Measurements from ENCODE around the gene ZNF773. TPM values are rescaled to one million over a fixed set of nuclear protein-coding genes. Genes with fewer than 3 reads are reported as not detected.

ZNF773 gene
- total RNA-seq, 1 donor from 2014 or later: 4.6 TPM

DNA sequence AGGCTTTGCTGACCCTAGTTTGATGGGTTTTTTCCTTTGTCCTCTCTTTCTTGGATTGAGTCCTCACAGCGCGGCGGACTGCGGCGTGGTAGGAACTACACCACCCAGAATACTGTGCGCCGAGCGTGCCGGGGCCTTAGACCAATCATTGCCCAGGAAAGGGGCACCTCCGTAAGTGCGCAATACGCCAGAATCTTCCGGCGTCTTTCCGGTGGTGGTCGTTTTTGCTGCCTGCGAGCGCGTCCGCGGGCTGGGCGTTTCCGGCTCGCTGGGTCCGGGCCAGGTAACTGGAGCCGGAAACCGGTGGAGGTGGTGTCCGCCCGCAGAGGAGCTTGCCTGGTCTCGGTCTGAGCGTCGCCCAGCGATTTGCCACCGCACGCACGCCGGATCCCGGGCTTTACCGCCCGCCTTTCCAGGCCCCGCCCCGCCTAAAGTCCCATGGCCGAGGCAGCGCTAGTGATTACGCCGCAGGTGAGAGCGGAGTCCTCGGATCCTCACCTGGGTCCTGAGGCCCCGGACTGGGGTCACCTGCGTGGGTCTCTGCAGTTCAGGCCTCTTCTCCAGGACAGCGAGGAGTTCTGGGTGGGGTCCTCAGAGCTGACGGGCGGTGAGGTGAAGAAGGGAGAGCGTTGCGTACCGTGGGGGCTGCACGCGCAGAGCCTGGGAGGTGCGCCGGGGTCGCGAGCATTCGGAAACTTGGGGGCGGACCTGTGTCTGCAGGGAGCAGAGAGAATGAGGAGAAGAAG, 27.6 kb downstream of the ZNF773 start, which contains the start of gene ZNF549:
Gene ZNF549, plus strand, starts transcription at position 221 of the 746 bp plus-strand sequence. Its CDS starts 218 bp downstream, at position 439.
- TF ChIP-seq, protein P1, sequence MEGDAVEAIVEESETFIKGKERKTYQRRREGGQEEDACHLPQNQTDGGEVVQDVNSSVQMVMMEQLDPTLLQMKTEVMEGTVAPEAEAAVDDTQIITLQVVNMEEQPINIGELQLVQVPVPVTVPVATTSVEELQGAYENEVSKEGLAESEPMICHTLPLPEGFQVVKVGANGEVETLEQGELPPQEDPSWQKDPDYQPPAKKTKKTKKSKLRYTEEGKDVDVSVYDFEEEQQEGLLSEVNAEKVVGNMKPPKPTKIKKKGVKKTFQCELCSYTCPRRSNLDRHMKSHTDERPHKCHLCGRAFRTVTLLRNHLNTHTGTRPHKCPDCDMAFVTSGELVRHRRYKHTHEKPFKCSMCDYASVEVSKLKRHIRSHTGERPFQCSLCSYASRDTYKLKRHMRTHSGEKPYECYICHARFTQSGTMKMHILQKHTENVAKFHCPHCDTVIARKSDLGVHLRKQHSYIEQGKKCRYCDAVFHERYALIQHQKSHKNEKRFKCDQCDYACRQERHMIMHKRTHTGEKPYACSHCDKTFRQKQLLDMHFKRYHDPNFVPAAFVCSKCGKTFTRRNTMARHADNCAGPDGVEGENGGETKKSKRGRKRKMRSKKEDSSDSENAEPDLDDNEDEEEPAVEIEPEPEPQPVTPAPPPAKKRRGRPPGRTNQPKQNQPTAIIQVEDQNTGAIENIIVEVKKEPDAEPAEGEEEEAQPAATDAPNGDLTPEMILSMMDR (conservative IDR thresholded peaks at IDR 0.05; ENCODE audit: low read depth, low read length): no peak
- peak within 1 kb of the TSS; percentile 99 for H3K4me3 ChIP-seq (ENCODE audit: low read depth, low read length)
- peak; percentile 43 for DNase-seq (ENCODE audit: low read depth)

DNA sequence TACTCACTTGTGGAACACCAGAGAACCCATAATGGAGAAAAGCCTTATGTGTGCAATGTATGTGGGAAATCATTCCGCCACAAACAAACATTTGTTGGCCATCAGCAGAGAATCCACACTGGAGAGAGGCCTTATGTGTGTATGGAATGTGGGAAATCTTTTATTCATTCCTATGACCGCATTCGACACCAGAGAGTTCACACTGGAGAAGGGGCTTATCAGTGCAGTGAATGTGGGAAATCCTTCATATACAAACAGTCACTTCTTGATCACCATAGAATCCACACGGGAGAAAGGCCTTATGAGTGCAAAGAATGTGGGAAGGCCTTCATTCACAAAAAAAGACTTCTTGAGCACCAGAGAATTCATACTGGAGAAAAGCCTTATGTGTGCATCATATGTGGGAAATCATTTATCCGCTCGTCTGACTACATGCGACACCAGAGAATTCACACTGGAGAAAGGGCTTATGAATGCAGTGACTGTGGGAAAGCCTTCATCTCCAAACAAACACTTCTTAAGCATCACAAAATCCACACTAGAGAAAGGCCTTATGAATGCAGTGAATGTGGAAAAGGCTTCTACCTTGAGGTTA, 38.3 kb downstream of the ZNF773 start:
- TF ChIP-seq, protein P1 (conservative IDR thresholded peaks at IDR 0.05; ENCODE audit: low read depth, low read length): no peak
- no peak for DNase-seq (ENCODE audit: low read depth)
- no peak overlapping the region for H3K4me3 ChIP-seq (ENCODE audit: low read depth, low read length)

DNA sequence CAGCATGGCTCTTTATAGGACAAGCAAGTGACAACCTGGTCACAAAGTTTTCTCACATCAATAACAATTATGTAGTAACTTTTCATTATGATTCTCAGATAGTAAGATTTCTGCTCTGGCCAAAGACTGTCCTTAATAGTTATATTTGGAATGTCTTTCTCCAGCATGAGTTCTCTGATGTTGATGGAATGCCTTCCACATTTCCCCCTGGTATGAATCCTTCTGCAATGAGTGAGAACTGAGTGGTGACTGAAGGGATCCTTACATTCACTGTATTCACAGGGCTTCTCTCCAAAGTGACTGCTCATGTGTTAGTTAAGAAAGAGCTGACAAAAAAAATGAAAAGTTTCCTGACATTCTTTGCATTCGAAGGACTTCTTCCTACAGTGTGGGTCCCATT, 46.8 kb downstream of the ZNF773 start:
- TF ChIP-seq, protein P1 (conservative IDR thresholded peaks at IDR 0.05; ENCODE audit: low read depth, low read length): no peak
- H3K4me3 ChIP-seq (ENCODE audit: low read depth, low read length): no peak overlapping the region
- no peak for DNase-seq (ENCODE audit: low read depth)

DNA sequence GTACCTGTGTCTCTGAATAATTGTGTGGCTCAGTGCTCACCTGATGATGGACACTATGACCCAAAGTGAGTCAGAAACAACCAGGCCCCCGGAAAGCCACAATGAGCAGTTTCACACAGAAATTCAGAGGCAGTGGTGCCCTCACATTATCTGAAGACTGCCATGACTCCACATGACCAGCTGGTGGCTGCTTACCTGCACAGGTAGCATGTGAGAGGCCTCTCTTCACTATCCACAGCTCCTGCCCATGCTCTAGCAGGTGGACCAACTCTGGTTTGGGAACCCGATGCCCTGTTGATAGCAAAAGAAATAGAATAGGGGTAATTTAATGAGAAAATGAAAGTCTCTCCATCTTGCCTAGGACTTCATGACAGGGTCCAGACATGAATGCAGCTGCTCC, 52.7 kb downstream of the ZNF773 start:
- no peak for DNase-seq (ENCODE audit: low read depth)
- TF ChIP-seq, protein P1 (conservative IDR thresholded peaks at IDR 0.05; ENCODE audit: low read depth, low read length): no peak
- H3K4me3 ChIP-seq (ENCODE audit: low read depth, low read length): no peak overlapping the region

DNA sequence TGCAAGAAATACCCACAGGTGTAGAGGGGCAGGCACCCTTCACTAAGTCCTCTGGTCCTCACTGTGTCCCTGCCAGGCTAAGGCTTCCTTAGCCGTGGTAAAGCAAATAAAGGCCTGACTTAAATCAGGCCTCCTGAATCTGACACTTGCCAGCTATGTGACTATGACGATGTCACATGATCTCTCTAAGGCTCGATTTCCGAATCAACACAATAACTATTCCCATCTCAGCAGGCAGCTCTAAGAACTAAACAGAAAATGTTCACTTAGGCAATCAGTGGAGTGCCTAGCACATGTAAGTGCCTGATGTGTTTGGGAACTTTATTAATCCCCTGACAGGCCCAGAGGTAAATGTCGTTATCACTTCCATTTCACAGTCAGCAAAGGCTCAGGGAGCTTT, 57.9 kb downstream of the ZNF773 start:
- DNase-seq (ENCODE audit: low read depth): no peak
- TF ChIP-seq, protein P1 (conservative IDR thresholded peaks at IDR 0.05; ENCODE audit: low read depth, low read length): no peak
- no peak overlapping the region for H3K4me3 ChIP-seq (ENCODE audit: low read depth, low read length)

Other genes starting within 250 kb of the ZNF773 start
- gene ZNF460, start 219.5 kb upstream of the ZNF773 start, total RNA-seq: 17.0 and 30.3 TPM in 2 replicates
- gene ZNF543, start 179.5 kb upstream of the ZNF773 start, total RNA-seq: 4.2 and 5.7 TPM in 2 replicates
- 2.7 and 5.8 TPM in 2 replicates for gene ZNF304, start 148.7 kb upstream of the ZNF773 start, total RNA-seq
- 14.8 and 36.2 TPM in 2 replicates for gene TRAPPC2B, start 136.4 kb upstream of the ZNF773 start, total RNA-seq
- 1.3 and 3.4 TPM in 2 replicates for gene ZNF547, start 136.4 kb upstream of the ZNF773 start, total RNA-seq
- 4.7 and 6.1 TPM in 2 replicates for gene ZNF548, start 110.1 kb upstream of the ZNF773 start, total RNA-seq
- 2.5 and 4.6 TPM in 2 replicates for gene ZNF17, start 88.8 kb upstream of the ZNF773 start, total RNA-seq
- 8.6 and 16.3 TPM in 2 replicates for gene ZNF749, start 64.6 kb upstream of the ZNF773 start, total RNA-seq
- gene VN1R1, start 42.8 kb upstream of the ZNF773 start, total RNA-seq: 0.07 TPM in 1 of 2 replicates, not detected in the other
- 6.1 and 6.2 TPM in 2 replicates for gene ZNF772, start 22.4 kb upstream of the ZNF773 start, total RNA-seq
- 2.5 and 3.8 TPM in 2 replicates for gene ZNF419, start 12.2 kb upstream of the ZNF773 start, total RNA-seq
- gene ZNF549, start 27.4 kb downstream of the ZNF773 start, total RNA-seq: 1.7 and 2.4 TPM in 2 replicates
- gene ZNF550, start 59.9 kb downstream of the ZNF773 start, total RNA-seq: 1.8 and 4.6 TPM in 2 replicates
- 2.0 and 3.8 TPM in 2 replicates for gene ZNF416, start 79.0 kb downstream of the ZNF773 start, total RNA-seq
- gene ZIK1, start 84.2 kb downstream of the ZNF773 start, total RNA-seq: 3.6 and 4.8 TPM in 2 replicates
- 5.4 and 10.3 TPM in 2 replicates for gene ZNF530, start 99.9 kb downstream of the ZNF773 start, total RNA-seq
- gene ZNF134, start 114.3 kb downstream of the ZNF773 start, total RNA-seq: 11.9 and 16.8 TPM in 2 replicates
- 2.7 and 6.6 TPM in 2 replicates for gene ZNF211, start 133.2 kb downstream of the ZNF773 start, total RNA-seq
- gene ZSCAN4, start 169.0 kb downstream of the ZNF773 start, total RNA-seq: not detected in 2 replicates
- 1.8 and 8.0 TPM in 2 replicates for gene ZNF551, start 182.0 kb downstream of the ZNF773 start, total RNA-seq
- gene ZNF154, start 209.3 kb downstream of the ZNF773 start, total RNA-seq: 1.4 and 2.1 TPM in 2 replicates
- 1.3 and 3.0 TPM in 2 replicates for gene ZNF671, start 227.7 kb downstream of the ZNF773 start, total RNA-seq
- gene ZNF776, start 246.9 kb downstream of the ZNF773 start, total RNA-seq: 8.6 and 9.0 TPM in 2 replicates